Sigmoid colon (tissue), 4 donors: Measurements from ENCODE around the gene PLD3.

Experiments
- EP300 ChIP-seq, 4 donors: sonication (generic); formaldehyde crosslinking; IDR thresholded peaks; one replicate each; pipeline ENCODE4 v1.6.1; 2017; ENCODE audit warnings: antibody characterized with exemption in 4 of 4
- TF ChIP-seq, protein P1 (sequence below), 4 experiments: fragments of 450-650 bp in 3 of 4; fragments of 200-600 bp in 1 of 4; IDR thresholded peaks; one replicate each; pipeline ENCODE4 v1.5.1; 2016 to 2019; ENCODE audit warnings: antibody characterized with exemption in 4 of 4, mild to moderate bottlenecking in 3 of 4, moderate library complexity in 2 of 4

- TF ChIP-seq, protein P1, sequence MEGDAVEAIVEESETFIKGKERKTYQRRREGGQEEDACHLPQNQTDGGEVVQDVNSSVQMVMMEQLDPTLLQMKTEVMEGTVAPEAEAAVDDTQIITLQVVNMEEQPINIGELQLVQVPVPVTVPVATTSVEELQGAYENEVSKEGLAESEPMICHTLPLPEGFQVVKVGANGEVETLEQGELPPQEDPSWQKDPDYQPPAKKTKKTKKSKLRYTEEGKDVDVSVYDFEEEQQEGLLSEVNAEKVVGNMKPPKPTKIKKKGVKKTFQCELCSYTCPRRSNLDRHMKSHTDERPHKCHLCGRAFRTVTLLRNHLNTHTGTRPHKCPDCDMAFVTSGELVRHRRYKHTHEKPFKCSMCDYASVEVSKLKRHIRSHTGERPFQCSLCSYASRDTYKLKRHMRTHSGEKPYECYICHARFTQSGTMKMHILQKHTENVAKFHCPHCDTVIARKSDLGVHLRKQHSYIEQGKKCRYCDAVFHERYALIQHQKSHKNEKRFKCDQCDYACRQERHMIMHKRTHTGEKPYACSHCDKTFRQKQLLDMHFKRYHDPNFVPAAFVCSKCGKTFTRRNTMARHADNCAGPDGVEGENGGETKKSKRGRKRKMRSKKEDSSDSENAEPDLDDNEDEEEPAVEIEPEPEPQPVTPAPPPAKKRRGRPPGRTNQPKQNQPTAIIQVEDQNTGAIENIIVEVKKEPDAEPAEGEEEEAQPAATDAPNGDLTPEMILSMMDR (IDR thresholded peaks at IDR 0.05), result no peak
- no peak for TF ChIP-seq EP300 (IDR thresholded peaks at IDR 0.05)
Observed at GRCh38 chr19:40398417-40399131, 50.1 kb downstream of the PLD3 start.
